CD4-positive, alpha-beta T cell treated with Interleukin-6 at 100 ng/mL for 8 hours (primary cell): Measurements from ENCODE around the gene OBSCN.
"Not testable (repeated sequence)": the region's sequence is repeated elsewhere in the genome, so short reads cannot be mapped to it uniquely, and the experiment has no call there.

Source experiments
- DNase-seq: peaks from one replicate; pipeline ENCODE4 v3.0.0-alpha.2; 2020; ENCODE audit warnings: mixed read lengths, low spot score

Gene OBSCN

DNA sequence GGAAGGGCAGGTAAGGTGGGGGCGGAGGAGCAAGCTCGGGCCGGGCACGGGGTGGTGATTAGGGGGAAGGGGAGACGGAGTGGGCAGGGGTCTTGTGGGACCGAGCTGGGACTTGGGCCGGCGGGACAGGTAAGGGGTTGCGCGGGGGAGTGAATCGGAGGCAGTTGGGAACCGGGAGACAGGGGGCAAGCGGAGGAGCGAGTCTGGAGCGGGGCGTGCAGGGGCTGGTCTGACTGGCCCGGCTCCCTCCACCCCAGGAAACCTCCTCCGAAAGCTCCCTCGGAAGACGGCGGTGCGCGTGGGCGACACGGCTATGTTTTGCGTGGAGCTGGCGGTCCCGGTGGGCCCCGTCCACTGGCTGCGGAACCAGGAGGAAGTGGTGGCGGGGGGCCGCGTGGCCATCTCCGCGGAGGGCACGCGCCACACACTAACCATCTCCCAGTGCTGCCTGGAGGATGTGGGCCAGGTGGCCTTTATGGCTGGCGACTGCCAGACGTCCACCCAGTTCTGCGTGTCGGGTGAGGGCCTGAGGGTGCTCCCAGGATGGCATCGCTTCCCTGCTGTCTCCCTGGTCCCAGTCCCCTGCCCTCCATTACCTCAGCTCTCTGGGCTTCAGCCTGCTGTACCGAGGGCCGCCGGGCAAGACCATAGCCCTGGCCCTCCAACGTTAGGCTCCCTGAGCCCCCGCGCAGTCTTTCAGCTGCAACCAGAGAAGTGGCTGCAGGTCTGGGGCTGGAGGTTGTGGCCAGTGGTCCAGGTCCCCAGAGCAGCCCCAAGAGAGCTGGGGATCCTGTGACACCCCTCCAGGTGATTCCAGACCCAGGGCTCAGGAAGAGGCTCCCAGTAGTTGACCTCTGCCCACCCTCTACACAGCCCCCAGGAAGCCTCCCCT is 6.3 kb downstream of the OBSCN start:
- no peak for DNase-seq

GRCh38 chr1:228214921-228215662 is 7.2 kb downstream of the OBSCN start:
- DNase-seq: no peak

DNA sequence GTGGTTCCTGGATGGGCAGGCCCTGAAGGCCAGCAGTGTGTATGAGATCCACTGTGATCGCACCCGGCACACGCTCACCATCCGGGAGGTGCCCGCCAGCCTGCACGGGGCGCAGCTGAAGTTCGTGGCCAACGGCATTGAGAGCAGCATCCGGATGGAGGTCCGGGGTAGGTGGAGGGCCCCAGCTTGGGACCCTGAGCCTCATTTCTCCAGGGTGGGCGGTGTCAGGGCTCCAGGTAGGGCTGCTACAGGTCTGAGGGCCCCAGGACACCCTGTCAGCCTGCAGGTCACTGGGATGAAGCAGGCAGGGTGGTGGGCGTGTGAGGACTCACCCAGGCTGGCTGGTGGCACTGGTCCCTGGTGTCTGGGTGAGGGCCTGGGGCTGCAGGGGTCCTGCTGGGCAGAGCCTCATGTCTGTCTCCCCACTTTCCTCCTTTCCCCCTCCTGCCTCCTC is 7.8 kb downstream of the OBSCN start:
- no peak for DNase-seq

GRCh38 chr1:228216371-228217320 is 8.8 kb downstream of the OBSCN start:
- no peak for DNase-seq

- no peak for DNase-seq
Measured at GRCh38 chr1:228217551-228218344, 9.9 kb downstream of the OBSCN start.

DNA sequence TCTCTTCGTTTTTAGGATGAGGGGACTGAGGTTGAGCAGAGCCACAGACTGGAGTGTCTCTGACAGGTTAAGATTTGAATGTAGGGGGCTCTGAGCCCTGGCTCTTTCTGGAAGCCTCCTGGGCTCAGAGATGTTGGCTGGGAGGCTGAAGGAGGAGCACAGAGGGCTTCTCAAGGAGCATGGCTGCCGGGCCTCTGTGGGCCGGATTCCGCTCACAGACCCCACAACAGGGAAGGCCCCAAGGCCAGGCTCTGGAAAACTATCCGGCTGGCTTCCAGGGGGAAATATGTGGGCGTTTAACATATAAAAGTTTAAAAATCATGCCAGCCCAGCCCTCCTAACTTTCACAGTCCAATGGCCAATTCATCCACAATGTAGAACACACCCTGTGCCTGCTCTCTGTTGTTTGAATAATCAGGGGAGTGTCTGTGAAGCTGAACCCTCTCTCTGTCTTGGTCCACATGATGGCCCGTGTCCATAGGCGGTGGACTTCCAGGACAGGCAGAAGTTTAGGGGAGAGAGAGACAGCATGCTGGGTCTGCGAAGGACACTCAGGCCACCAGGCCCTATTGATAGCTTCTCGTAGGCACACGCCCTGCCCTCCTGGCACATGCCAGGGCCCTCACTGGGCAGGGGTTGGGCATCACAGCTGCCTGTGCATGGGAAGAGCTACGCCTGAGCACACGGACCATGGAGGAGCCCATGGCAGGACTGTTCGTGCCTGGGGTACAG is 10.8 kb downstream of the OBSCN start:
- DNase-seq: no peak

DNA sequence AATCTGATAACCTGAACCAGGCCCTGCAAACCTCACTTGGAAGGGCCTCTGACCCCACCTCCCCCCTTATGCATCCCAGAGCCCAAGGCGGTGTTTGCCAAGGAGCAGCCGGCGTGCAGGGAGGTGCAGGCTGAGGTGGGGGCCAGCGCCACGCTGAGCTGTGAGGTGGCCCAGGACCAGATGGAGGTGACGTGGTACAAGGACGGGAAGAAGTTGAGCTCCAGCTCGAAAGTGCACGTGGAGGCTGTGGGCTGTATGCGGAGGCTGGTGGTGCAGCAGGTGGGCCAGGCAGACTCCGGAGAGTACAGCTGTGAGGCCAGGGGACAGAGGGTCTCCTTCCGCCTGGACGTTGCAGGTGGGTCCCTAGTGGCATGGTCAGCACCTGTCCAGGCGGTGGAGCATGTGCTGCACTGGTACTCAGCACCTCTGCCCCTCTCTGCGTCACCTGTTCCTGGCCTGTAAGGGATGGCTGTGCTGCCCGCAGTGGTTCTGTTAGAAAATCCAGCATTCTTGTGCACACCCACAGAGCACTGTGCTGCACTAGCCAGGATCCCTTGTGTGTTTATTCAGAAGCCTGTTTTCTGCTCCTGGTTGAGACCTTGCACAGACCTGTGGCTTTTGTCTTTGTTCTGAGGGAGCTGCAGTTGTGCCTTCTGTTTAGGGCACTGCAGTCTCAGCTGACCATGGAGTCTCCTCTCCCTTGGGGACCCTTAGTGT is 11.6 kb downstream of the OBSCN start:
- no peak for DNase-seq

DNA sequence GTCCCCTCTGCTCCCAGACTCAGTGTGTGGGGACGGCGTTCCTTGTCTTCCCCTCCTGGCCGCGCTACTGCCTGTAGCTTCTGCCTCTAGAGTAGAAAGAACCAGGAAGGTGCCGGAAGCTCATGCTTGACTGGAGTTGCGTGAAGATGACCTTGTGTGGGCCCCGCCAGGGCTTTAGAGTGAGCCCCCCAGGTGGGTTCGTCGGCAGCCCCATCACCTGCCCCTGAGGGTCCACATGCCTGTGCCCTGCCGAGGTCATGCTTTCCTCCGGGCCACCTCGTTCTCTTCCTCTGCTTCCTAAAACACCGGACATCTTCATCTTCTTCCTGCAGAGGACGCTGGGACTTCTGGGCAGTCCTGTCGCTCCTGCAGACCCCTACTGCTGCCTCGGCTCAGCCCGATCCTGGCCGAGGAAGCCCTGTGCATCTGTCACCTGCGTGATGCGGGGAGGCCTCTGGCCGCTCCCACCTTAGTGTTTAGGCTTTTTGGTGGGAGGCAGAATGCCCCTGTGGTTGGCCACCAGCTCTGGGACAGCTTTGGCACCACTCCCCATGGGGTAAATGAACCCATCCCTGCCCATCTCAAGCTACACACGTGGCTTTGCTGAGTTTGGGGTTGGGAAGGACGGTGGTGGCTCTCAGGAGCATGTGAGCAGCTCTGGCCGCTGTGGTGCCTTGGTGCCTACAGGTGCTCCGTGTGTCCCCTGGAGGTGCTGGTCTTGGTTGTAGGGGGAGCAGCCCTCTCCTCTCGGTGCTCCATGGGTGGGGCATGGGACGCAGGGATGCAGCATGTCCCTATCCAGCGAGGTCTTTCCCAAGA is 12.3 kb downstream of the OBSCN start:
- DNase-seq: no peak

DNA sequence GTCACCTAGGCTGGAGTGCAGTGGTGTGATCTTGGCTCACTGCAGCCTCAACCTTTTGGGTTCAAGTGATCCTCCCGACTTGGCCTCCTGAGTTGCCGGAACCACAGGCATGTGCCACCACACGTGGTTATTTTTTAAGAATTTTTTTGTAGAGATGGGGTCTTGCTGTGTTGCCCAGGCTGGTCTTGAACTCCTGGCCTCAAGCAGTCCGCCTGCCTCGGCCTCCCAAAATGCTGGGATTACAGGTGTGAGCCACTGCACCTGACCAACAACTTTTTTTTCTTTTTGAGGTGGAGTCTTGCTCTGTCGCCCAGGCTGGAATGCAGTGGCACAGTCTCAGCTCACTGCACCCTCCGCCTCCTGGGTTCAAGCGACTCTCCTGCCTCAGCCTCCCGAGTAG is 13.3 kb downstream of the OBSCN start:
- DNase-seq: not testable (repeated sequence)

DNA sequence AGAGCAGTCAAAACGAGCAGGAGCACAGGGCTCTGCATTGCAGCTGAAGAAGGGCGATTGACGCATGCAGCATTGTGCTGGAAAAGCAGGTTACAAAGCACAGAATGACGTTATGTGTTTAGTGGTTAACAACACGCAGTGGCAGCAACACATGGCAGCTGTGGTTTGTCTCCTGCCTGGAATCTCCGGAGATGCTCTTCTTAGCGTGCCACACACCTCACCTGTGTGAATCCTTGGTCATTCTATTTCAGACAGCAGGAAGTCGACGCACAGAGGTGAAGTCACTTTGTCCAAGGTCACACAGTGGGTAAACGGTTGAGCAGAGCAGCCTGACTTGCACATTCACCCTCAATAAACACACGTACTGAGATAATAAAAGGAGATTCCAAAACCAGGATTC is 14.7 kb downstream of the OBSCN start:
- DNase-seq: no peak

GRCh38 chr1:228224198-228225164 is 16.6 kb downstream of the OBSCN start:
- DNase-seq: no peak

- DNase-seq: no peak
Measured at GRCh38 chr1:228225165-228225710, 17.4 kb downstream of the OBSCN start.

- no peak for DNase-seq
Measured at GRCh38 chr1:228225740-228226139, 17.9 kb downstream of the OBSCN start.

GRCh38 chr1:228226141-228226874 is 18.5 kb downstream of the OBSCN start:
- DNase-seq: no peak

DNA sequence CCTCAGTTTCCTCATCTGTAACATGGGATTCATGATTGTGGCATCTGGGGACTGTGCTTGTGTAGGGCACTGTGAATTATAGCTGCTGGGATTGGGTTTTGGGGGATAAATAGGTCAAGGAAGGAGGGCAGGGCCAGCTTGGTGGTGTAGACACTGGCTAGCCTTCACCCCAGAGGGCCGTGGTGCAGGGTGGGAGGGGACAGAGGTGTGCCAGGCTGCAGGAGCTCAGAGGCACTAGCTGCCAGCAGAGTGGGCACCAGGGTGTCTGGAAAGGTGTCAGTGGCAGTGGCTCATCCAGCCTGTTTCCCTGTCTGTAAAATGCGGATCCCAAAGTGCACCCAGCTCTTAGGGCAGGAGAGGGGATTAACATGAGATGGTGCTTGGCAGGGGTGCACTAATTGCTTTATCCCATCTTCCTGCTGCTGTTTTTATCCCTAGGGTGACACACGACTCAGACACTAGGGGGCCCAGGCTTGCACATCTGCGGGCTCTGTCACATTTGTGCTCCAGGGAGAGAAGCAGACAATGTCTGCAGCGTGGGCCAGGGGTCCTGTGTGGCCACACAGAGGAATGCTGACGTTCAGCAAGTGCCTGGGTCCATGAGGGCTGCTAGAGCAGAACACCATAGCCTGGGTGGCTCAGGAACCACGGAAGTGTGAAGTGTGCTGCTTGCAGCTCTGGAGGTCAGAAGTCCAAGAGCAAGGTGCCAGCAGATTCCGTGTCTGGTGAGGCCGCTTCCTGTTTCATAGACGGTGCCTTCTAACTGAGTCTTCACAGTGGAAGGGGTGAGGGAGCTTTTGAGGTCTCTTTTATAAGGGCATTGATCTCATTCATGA is 19.3 kb downstream of the OBSCN start:
- DNase-seq: no peak

DNA sequence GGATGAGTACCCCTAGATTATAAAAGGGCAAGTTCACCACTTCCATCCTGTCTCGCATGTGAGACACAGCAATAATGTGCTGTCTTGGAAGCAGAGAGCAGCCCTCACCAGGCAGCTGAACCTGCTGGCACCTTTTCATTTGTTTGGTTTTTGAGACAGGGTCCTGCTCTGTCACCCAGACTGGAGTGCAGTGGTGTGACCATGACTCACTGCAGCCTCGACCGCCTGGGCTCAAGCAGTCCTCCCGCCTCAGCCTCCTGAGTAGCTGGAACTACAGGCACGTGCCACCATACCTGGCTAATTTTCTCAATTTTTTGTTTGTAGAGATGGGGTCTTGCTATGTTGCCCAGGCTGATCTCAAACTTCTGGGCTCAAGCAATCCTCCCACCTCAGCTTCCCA is 20.3 kb downstream of the OBSCN start:
- DNase-seq: not testable (repeated sequence)
